CD4-positive, CD25-positive, alpha-beta regulatory T cell (primary cell): ENCODE data around the gene AGAP5. TPM values are rescaled to one million over a fixed set of nuclear protein-coding genes. Genes with fewer than 3 reads are reported as not detected.
"Not testable (repeated sequence)": the region's sequence is repeated elsewhere in the genome, so short reads cannot be mapped to it uniquely, and the experiment has no call there.

Source experiments
- ATAC-seq, 2 donors: fragments of 150-1000 bp; cut with Tn5 transposase; one replicate each; pipeline ENCODE4 v1.10.0; 2021; ENCODE audit warnings: low read depth in 2 of 2, moderate number of reproducible peaks in 2 of 2, moderate library complexity in 1 of 2
- DNase-seq, 3 donors: peaks; one replicate each; pipeline versions ENCODE4 v3.0.0 to v3.0.0-alpha.2; 2012 to 2022; ENCODE audit warnings: mixed read lengths in 1 of 3
- H3K27ac ChIP-seq: one replicate; pipeline ENCODE4 v1.7.0; 2013; ENCODE audit warnings: mild to moderate bottlenecking, low read length; ENCODE audit not compliant: insufficient read depth, poor library complexity, severe bottlenecking
- H3K27me3 ChIP-seq: one replicate; pipeline ENCODE4 v1.7.0; 2013; ENCODE audit warnings: low read length; ENCODE audit not compliant: control insufficient read depth, insufficient read depth
- H3K36me3 ChIP-seq: one replicate; pipeline ENCODE4 v1.7.0; 2013; ENCODE audit warnings: mild to moderate bottlenecking, low read length, moderate library complexity; ENCODE audit not compliant: control insufficient read depth, insufficient read depth
- H3K4me1 ChIP-seq: 2 replicates; pipeline ENCODE4 v1.7.0; 2013; ENCODE audit warnings: mild to moderate bottlenecking, low read length; ENCODE audit not compliant: insufficient read depth, control insufficient read depth, poor library complexity, severe bottlenecking
- H3K4me3 ChIP-seq: one replicate; pipeline ENCODE4 v1.7.0; 2013; ENCODE audit warnings: low read depth, mild to moderate bottlenecking, low read length, moderate library complexity
- H3K9me3 ChIP-seq, 2 experiments: 1 replicate in 1 of 2; 2 replicates in 1 of 2; pipeline ENCODE4 v1.7.0; 2013; ENCODE audit warnings: low read length in 2 of 2, mild to moderate bottlenecking in 1 of 2, moderate library complexity in 1 of 2; ENCODE audit not compliant: control insufficient read depth in 2 of 2
- H3K27ac Mint-ChIP-seq, 3 donors: one replicate each; pipeline ENCODE4 v1.8.0; 2020 to 2022; ENCODE audit warnings: mild to moderate bottlenecking in 3 of 3, mixed read lengths in 3 of 3, moderate library complexity in 2 of 3
- H3K27me3 Mint-ChIP-seq: one replicate; pipeline ENCODE4 v1.8.0; 2022; ENCODE audit warnings: mild to moderate bottlenecking, mixed read lengths
- H3K36me3 Mint-ChIP-seq: one replicate; pipeline ENCODE4 v1.8.0; 2020; ENCODE audit warnings: mixed read lengths
- H3K4me1 Mint-ChIP-seq, 4 donors: one replicate each; pipeline ENCODE4 v1.8.0; 2020 to 2022; ENCODE audit warnings: mixed read lengths in 4 of 4, mild to moderate bottlenecking in 1 of 4
- H3K4me3 Mint-ChIP-seq, 4 donors: one replicate each; pipeline ENCODE4 v1.8.0; 2020 to 2022; ENCODE audit warnings: mild to moderate bottlenecking in 4 of 4, mixed read lengths in 4 of 4, moderate library complexity in 3 of 4
- H3K9me3 Mint-ChIP-seq, 7 donors: one replicate each; pipeline ENCODE4 v1.8.0; 2020 to 2022; ENCODE audit warnings: mixed read lengths in 7 of 7, mild to moderate bottlenecking in 3 of 7, moderate library complexity in 2 of 7
- polyA plus RNA-seq, 4 donors: library from polyadenylated mRNA; unstranded; fragments of 300-500 nt; fragmentation: Illumina TruSeq; gene quantifications; one replicate each; pipeline ENCODE4 v1.2.3, GENCODE V29; 2021
- total RNA-seq: library from RNA; stranded (reverse); gene quantifications from one replicate; pipeline ENCODE4 v1.2.3, GENCODE V29; 2022

Gene AGAP5
- total and polyA plus RNA-seq, 5 donors from 2014 or later = 0.07 to 9.8 (median 0.18) TPM; not detected in 2

DNA sequence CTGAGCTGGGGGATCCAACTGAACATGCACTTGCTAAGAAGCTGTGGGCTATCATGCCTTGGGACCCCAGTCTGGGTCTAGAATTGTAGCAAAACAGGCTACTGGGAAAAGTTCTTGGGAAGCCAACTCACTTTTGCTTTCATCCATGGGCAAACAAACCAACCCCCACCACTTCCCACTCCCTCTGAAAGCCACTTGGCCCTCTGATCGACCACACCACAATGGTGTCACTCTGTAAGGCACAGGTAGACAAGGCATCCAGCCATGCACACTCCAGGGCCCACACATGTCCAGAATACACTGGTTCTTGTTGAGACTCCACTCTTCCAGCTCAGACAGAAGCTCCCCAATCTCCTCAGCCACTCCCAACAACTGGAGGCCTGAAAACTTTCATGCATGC lies 10.2 kb upstream of the AGAP5 start:
- H3K4me3 Mint-ChIP-seq, ATAC-seq, H3K27me3 Mint-ChIP-seq, H3K4me1 Mint-ChIP-seq, DNase-seq, H3K36me3 ChIP-seq, H3K4me1 ChIP-seq, H3K27ac ChIP-seq, H3K9me3 ChIP-seq, H3K27me3 ChIP-seq, H3K9me3 Mint-ChIP-seq, H3K27ac Mint-ChIP-seq, H3K4me3 ChIP-seq: not testable (repeated sequence)
- peaks cover 13% of the 10 kb centered on the region for H3K36me3 Mint-ChIP-seq

DNA sequence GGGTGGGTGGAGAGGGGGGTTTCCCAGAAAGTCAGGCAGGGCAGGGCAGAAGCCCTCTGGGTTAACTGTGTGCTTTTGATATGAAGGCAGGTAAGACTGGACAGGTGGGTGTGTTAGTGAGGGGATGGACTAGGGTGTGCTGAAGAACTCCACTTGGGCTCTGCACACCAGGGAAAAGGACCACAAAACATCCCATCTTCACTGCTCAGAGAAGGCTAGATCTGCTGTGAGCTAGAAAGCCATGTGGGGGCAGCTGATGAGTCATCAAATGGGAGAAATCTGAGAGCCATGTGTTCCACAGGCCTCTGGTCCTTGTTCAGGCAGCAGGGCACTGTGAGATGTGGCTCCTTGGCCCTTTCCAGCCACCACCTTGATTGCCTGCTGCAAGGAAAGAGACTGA lies 9.7 kb upstream of the AGAP5 start:
- not testable (repeated sequence) for ATAC-seq, H3K27ac ChIP-seq, H3K4me3 Mint-ChIP-seq, H3K4me1 Mint-ChIP-seq, H3K9me3 Mint-ChIP-seq, H3K9me3 ChIP-seq, H3K36me3 ChIP-seq, H3K4me1 ChIP-seq, H3K27me3 ChIP-seq, H3K27me3 Mint-ChIP-seq, H3K4me3 ChIP-seq, H3K27ac Mint-ChIP-seq, DNase-seq
- H3K36me3 Mint-ChIP-seq = peaks cover 10% of the 10 kb centered on the region

DNA sequence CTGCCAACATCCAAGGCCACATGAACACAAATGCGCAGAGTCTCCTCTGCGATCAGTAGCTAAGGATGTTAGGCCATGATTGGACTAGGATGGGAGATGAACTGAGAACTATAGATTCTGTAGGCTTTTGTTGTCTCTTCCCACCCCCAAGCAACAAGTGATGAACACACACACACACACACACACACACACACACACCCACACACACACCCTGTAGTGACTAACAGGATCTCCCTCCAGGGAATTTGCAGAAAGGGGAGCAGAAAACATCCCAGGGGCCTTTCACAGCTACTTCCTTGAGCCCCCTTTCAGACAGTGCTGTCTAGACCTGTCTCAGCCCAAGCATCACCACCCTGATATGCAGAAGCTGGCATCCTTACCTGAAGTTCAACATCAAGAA lies 8.6 kb upstream of the AGAP5 start:
- H3K4me3 ChIP-seq, H3K4me3 Mint-ChIP-seq, H3K36me3 ChIP-seq, H3K27ac ChIP-seq, ATAC-seq, H3K9me3 ChIP-seq, H3K27me3 ChIP-seq, H3K27me3 Mint-ChIP-seq, H3K4me1 ChIP-seq, H3K4me1 Mint-ChIP-seq, H3K9me3 Mint-ChIP-seq, DNase-seq: not testable (repeated sequence)
- Mint-ChIP-seq H3K27ac (peak overlapping the region in 1 of 3 donors; percentile 52), H3K36me3 (peaks cover 16% of the 10 kb centered on the region)

DNA sequence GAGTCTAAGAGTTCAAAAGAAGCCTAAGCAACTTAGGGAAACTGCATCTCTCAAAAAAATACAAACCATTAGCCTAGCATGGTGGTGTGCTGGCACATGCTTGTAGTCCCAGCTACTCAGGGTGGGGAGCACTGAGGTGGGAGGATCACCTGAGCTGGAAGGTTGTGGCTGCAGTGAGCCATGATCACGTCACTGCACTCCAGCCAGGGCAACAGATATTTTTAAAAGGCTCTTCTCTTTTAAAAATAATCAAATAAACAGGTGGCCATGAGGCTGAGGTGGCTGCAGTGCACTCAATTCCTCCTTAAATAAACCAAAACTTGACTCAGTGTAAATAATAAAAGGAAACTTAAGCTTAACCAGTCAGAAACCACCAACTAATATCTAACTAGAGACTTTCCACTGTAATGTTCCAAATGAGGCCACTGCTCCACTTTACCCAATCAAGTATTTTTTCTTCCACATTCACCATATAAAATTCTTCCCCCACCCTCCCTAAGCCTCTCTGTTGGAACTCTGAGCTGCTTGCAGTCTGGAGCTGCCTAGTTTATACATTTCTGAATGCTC lies 7.7 kb upstream of the AGAP5 start:
- H3K9me3 ChIP-seq, H3K4me3 Mint-ChIP-seq, ATAC-seq, H3K27ac Mint-ChIP-seq, H3K27me3 ChIP-seq, H3K4me3 ChIP-seq, H3K4me1 ChIP-seq, DNase-seq, H3K9me3 Mint-ChIP-seq, H3K27me3 Mint-ChIP-seq, H3K27ac ChIP-seq, H3K36me3 ChIP-seq, H3K4me1 Mint-ChIP-seq: not testable (repeated sequence)
- peaks cover 20% of the 10 kb centered on the region for H3K36me3 Mint-ChIP-seq

DNA sequence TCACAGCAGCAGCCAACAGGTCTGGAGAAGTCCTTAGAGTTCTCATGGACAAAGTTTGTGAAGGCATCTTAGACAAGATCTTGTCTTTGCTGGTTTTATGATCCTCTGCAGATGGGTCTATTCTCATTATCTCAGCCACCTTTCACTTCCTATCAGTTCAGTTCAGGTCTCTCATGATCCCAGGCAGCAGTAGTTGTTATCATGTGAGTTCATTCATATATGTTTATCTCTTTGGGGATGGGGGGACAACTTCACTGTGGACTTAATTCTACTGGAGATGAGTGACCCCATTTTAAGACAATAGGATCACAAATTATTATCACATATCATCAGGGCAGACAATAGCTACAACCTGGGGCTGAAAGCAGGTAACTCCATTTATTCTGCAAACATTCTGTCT lies 6.0 kb upstream of the AGAP5 start:
- not testable (repeated sequence) for H3K27ac ChIP-seq, ATAC-seq, H3K36me3 ChIP-seq, H3K4me1 ChIP-seq, H3K4me1 Mint-ChIP-seq, H3K9me3 Mint-ChIP-seq, H3K27ac Mint-ChIP-seq, H3K9me3 ChIP-seq, DNase-seq, H3K27me3 Mint-ChIP-seq, H3K4me3 Mint-ChIP-seq, H3K27me3 ChIP-seq, H3K4me3 ChIP-seq
- peaks cover 20% of the 10 kb centered on the region for H3K36me3 Mint-ChIP-seq

DNA sequence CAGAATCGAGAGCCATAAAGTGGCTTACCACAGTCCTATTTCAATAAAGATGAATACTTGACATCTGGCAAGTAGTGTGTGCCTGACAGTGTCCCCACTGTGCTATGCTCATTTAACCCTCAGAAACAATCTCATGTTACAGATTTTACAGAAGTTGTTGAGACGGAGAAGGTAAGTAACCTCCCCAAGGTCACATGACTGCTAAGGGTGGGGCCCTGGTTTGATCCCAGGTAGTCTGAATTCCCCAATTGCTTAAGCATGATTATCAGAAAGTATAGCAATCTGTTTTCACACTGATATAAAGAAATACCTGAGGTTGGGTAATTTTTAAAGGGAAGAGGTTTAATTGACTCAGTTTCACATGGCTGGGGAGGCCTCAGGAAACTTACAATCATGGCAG lies 910 bp upstream of the AGAP5 start:
- H3K9me3 ChIP-seq, H3K27ac ChIP-seq, H3K36me3 ChIP-seq, ATAC-seq, H3K27ac Mint-ChIP-seq, H3K4me1 Mint-ChIP-seq, H3K4me3 ChIP-seq, H3K27me3 ChIP-seq, H3K4me3 Mint-ChIP-seq, H3K4me1 ChIP-seq, H3K9me3 Mint-ChIP-seq, DNase-seq, H3K27me3 Mint-ChIP-seq: not testable (repeated sequence)
- peaks cover 13% of the 10 kb centered on the region for H3K36me3 Mint-ChIP-seq

DNA sequence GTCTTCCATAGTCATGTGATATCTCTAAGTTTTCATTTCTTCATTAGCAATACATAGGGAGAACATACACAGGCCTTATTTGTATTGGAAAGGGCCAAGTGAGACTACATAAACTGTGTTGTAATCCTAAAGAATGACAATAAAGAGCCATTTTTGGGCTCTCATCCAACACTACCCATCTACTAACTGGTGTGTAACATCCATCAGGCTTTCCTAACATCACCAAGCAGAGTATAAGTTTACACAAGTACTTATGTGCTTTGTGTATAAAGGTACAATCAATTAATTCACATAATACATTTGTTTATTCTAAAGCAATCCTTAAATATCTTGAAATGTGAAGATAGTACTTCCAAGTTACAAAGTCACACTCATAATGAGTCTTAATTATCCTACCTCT lies 2.6 kb downstream of the AGAP5 start:
- H3K27ac Mint-ChIP-seq, H3K4me1 ChIP-seq, H3K27me3 ChIP-seq, H3K27me3 Mint-ChIP-seq, ATAC-seq, H3K9me3 Mint-ChIP-seq, H3K4me1 Mint-ChIP-seq, H3K4me3 ChIP-seq, H3K4me3 Mint-ChIP-seq, H3K9me3 ChIP-seq, H3K36me3 ChIP-seq, H3K36me3 Mint-ChIP-seq, DNase-seq, H3K27ac ChIP-seq: not testable (repeated sequence)

DNA sequence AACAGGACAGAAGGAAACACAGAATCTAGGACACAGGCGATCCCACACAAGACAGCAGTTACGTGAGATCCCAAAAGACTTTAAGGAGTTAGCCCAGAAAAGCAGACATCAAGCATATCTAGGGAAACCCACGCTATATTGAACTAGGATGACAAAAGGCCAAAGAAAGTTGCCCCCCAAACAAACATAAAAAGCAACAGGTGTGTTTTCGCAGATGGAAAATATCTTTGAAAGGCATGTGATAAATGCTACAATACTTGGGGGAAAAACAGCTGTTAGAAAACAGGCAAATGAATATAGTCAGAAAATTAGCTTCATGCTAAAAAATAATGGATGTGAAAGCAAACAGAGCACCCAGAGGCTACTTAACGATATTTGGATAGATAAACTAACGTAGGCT lies 7.2 kb downstream of the AGAP5 start:
- not testable (repeated sequence) for H3K4me3 Mint-ChIP-seq, H3K27me3 Mint-ChIP-seq, H3K4me1 ChIP-seq, H3K4me3 ChIP-seq, H3K27ac Mint-ChIP-seq, H3K9me3 ChIP-seq, H3K36me3 ChIP-seq, H3K27me3 ChIP-seq, DNase-seq, ATAC-seq, H3K9me3 Mint-ChIP-seq, H3K27ac ChIP-seq, H3K36me3 Mint-ChIP-seq, H3K4me1 Mint-ChIP-seq
